22Rv1 (cell line): ENCODE measurements around the gene ACSS2.

Source experiments
- H3K27ac ChIP-seq: fragments of 450-650 bp; 2 replicates; pipeline ENCODE4 v1.5.1; 2017
- CTCF ChIP-seq: fragments of 450-650 bp; IDR thresholded peaks from 2 replicates; pipeline ENCODE4 v1.5.1; 2017; ENCODE audit warnings: mild to moderate bottlenecking
- ZFX ChIP-seq: fragments of 450-650 bp; IDR thresholded peaks from 2 replicates; pipeline ENCODE4 v1.6.1; 2017; ENCODE audit warnings: antibody characterized with exemption, borderline replicate concordance

ACSS2 gene

GRCh38 chr20:34949120-34949519, 72.7 kb downstream of the ACSS2 start:
- no peak overlapping the region for H3K27ac ChIP-seq
- no peak for TF ChIP-seq CTCF
- TF ChIP-seq ZFX = no peak

GRCh38 chr20:34951252-34951651, 74.8 kb downstream of the ACSS2 start:
- TF ChIP-seq ZFX (no peak), CTCF (no peak)
- H3K27ac ChIP-seq = no peak overlapping the region

GRCh38 chr20:34951652-34952051, 75.2 kb downstream of the ACSS2 start:
- TF ChIP-seq ZFX (no peak), CTCF (no peak)
- no peak overlapping the region for H3K27ac ChIP-seq

GRCh38 chr20:34952671-34953070, 76.3 kb downstream of the ACSS2 start:
- H3K27ac ChIP-seq = peak overlapping the region; percentile 91; the same call in 1 of the 2 replicates
- TF ChIP-seq ZFX = no peak
- no peak for TF ChIP-seq CTCF

GRCh38 chr20:34953960-34954359, 77.5 kb downstream of the ACSS2 start:
- TF ChIP-seq CTCF (no peak), ZFX (no peak)
- peak overlapping the region; percentile 91 for H3K27ac ChIP-seq

GRCh38 chr20:34954904-34955230, 78.5 kb downstream of the ACSS2 start:
- peak overlapping the region; percentile 91 for H3K27ac ChIP-seq
- TF ChIP-seq ZFX (no peak), CTCF (no peak)

GRCh38 chr20:34955231-34956040, 79.0 kb downstream of the ACSS2 start, which contains the start of the genes GSS and MYH7B:
Gene GSS (minus strand): TSS chr20:34955806. CDS start chr20:34951852, 3,954 bp downstream.
Gene MYH7B (plus strand): TSS chr20:34955868. CDS start chr20:34978006, 22,138 bp downstream.
- TF ChIP-seq ZFX (no peak), CTCF (peak; percentile 74)
- H3K27ac ChIP-seq = peak within 1 kb of the TSS; percentile 91
